CD4-positive, alpha-beta T cell treated with Interferon gamma for 1 hour (primary cell): ENCODE measurements around the gene PSMB3.

Experiments used
- DNase-seq: peaks from one replicate; pipeline ENCODE4 v3.0.0-alpha.2; 2020

Gene PSMB3

GRCh38 chr17:38798614-38799500 lies 46.3 kb downstream of the PSMB3 start:
- peak; percentile 37 for DNase-seq

- peak; percentile 91 for DNase-seq
Measured at GRCh38 chr17:38799501-38800236, 47.1 kb downstream of the PSMB3 start, which contains the start of gene PIP4K2B. TSS of gene PIP4K2B (minus strand) at chr17:38799556. CDS start at chr17:38799424, 132 bp downstream.

- DNase-seq, result no peak
Measured at GRCh38 chr17:38800237-38800760, 47.8 kb downstream of the PSMB3 start.

- DNase-seq, result no peak
Measured at GRCh38 chr17:38809828-38810227, 57.3 kb downstream of the PSMB3 start.
